Neural crest cell (in vitro differentiated cells): ENCODE results near the gene EPS8. TPM values are rescaled to one million over a fixed set of nuclear protein-coding genes. Genes with fewer than 3 reads are reported as not detected.

Experiments
- DNase-seq: peaks from one replicate; pipeline ENCODE4 v3.0.0; 2021; ENCODE audit warnings: low read depth, mixed read lengths, low spot score
- H3K27ac Mint-ChIP-seq: one replicate; pipeline ENCODE4 v1.8.0; 2021; ENCODE audit warnings: mild to moderate bottlenecking, mixed read lengths; ENCODE audit not compliant: unreplicated experiment
- H3K27me3 Mint-ChIP-seq: 2 replicates; pipeline ENCODE4 v1.8.0; 2021; ENCODE audit warnings: low read depth, mild to moderate bottlenecking, mixed read lengths
- H3K36me3 Mint-ChIP-seq: 2 replicates; pipeline ENCODE4 v1.8.0; 2021; ENCODE audit warnings: low read depth, mild to moderate bottlenecking, mixed read lengths
- H3K4me1 Mint-ChIP-seq: 2 replicates; pipeline ENCODE4 v1.8.0; 2021; ENCODE audit warnings: mixed read lengths
- H3K4me3 Mint-ChIP-seq: one replicate; pipeline ENCODE4 v1.8.0; 2021; ENCODE audit warnings: mild to moderate bottlenecking, mixed read lengths
- H3K9me3 Mint-ChIP-seq: 2 replicates; pipeline ENCODE4 v1.8.0; 2021; ENCODE audit warnings: mixed read lengths
- total RNA-seq: library from RNA; stranded (reverse); gene quantifications from 2 replicates; pipeline ENCODE4 v1.2.1, GENCODE V29; 2021
- TF ChIP-seq, protein P1 (sequence below): fragments of 200-600 bp; sonication (generic); conservative IDR thresholded peaks from 2 replicates; pipeline ENCODE4 v1.5.0; 2021; ENCODE audit warnings: antibody characterized with exemption, mild to moderate bottlenecking

Gene EPS8
- total RNA-seq, 1 donor from 2014 or later, result 24.4 TPM

DNA sequence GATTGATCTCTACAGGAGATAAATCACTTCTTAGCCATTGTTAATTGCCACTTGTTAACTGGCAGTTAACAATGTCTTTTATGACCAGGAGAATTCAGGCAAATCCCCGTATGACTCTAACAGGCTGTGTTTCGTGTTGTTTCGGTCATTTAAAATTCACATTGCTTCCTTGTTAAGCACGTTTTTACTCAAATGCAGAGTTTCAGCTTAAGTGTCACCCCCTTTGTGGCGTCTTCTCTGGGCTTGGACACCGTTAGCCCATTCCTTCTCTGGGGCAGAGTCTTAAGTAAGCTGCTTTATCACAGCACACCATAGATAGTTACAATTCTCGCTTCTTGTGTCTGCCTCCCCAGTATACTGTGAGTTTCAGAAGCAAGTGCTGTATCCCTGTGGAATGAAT, 205.4 kb downstream of the EPS8 start:
- H3K4me1 Mint-ChIP-seq, result peaks cover 9% of the 10 kb centered on the region
- TF ChIP-seq, protein P1, sequence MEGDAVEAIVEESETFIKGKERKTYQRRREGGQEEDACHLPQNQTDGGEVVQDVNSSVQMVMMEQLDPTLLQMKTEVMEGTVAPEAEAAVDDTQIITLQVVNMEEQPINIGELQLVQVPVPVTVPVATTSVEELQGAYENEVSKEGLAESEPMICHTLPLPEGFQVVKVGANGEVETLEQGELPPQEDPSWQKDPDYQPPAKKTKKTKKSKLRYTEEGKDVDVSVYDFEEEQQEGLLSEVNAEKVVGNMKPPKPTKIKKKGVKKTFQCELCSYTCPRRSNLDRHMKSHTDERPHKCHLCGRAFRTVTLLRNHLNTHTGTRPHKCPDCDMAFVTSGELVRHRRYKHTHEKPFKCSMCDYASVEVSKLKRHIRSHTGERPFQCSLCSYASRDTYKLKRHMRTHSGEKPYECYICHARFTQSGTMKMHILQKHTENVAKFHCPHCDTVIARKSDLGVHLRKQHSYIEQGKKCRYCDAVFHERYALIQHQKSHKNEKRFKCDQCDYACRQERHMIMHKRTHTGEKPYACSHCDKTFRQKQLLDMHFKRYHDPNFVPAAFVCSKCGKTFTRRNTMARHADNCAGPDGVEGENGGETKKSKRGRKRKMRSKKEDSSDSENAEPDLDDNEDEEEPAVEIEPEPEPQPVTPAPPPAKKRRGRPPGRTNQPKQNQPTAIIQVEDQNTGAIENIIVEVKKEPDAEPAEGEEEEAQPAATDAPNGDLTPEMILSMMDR, result no peak
- no peak overlapping the region for H3K4me3 Mint-ChIP-seq
- H3K27me3 Mint-ChIP-seq, result no peaks in the 10 kb centered on the region
- H3K9me3 Mint-ChIP-seq, result no peaks in the 10 kb centered on the region
- DNase-seq, result no peak
- no peaks in the 10 kb centered on the region for H3K36me3 Mint-ChIP-seq
- H3K27ac Mint-ChIP-seq, result no peak overlapping the region

DNA sequence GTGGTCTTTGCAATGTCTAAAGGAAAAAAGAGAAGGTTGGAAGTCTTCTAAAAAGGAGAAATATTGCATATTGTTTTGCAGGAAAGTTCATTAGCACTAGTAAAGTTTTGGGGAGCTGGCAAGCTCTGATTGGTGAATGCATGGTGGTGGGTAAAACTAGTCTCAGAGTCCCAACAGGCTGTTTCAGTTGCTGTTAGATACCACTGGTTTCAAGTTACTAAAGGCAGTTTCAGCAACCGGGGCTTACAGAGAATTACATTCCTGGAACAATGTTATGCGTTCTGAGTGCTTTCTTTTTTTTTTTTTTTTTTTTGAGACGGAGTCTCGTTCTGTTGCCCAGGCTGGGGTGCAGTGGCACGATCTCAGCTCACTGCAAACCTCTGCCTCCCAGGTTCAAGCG, 208.2 kb downstream of the EPS8 start:
- Mint-ChIP-seq H3K27me3 (no peaks in the 10 kb centered on the region), H3K9me3 (no peaks in the 10 kb centered on the region), H3K4me3 (no peak overlapping the region), H3K36me3 (no peaks in the 10 kb centered on the region), H3K27ac (no peak overlapping the region), H3K4me1 (peaks cover 9% of the 10 kb centered on the region)
- TF ChIP-seq, protein P1, result no peak
- no peak for DNase-seq

DNA sequence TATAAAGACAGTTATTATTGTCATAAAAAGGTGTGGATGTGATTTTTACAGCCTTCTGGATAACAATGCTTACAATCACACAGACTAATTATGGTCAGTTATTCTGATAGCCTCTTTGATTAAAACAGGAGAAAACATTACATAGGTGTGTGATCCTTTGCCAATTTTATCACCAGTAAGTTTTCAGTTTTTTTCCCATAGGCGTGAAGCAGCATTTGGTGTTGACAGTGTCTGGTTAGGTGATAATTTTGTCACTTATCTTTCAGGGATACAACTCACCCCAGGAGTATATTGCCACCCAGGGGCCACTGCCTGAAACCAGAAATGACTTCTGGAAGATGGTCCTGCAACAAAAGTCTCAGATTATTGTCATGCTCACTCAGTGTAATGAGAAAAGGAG, 208.8 kb downstream of the EPS8 start:
- no peak for DNase-seq
- peaks cover 9% of the 10 kb centered on the region for H3K4me1 Mint-ChIP-seq
- TF ChIP-seq, protein P1, result no peak
- H3K9me3 Mint-ChIP-seq, result peaks cover 2% of the 10 kb centered on the region
- H3K36me3 Mint-ChIP-seq, result no peaks in the 10 kb centered on the region
- no peak overlapping the region for H3K4me3 Mint-ChIP-seq
- no peak overlapping the region for H3K27ac Mint-ChIP-seq
- no peaks in the 10 kb centered on the region for H3K27me3 Mint-ChIP-seq

DNA sequence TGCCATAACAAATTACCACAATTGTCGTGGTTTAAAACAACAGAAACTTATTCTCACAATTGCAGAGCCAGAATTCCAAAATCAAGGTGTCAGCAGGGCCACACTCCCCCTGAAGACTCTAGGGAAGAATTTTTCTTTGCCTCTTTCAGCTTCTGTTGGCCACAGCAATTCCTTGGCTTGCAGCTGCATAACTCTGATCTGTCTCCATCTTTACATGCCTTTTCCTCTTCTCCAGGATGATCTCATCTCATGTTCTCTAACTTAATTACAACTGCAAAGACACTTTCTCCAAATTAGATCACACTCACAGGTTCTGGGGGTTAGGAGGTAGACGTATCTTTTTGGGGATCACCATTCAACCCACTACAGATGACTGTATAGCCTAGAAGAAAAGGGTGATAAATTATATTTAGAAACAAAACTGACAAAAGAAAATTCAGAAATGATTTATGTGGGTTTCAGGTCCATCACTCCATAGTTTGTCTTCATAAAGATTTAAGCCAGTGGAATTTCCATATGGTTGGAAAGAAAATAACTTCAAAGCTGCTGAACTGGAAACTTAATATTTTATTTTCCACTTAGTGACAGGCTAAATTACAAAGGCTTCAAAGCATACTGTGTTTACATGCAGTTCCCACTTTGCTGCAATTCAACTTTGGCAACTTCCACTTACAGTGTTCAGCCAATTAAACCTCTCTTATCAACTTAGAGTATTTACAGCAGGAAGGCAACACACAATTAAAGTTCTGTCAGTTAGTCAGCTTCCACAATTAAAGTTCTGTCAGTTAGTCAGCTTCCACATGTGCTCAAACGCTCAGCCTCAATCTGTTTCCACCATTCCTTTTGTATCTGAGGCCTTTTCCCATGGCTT, 213.3 kb downstream of the EPS8 start:
- H3K4me1 Mint-ChIP-seq, result no peaks in the 10 kb centered on the region
- H3K27ac Mint-ChIP-seq, result no peak overlapping the region
- H3K9me3 Mint-ChIP-seq, result peaks cover 2% of the 10 kb centered on the region
- H3K27me3 Mint-ChIP-seq, result no peaks in the 10 kb centered on the region
- DNase-seq, result no peak
- no peaks in the 10 kb centered on the region for H3K36me3 Mint-ChIP-seq
- TF ChIP-seq, protein P1, result no peak
- H3K4me3 Mint-ChIP-seq, result no peak overlapping the region

DNA sequence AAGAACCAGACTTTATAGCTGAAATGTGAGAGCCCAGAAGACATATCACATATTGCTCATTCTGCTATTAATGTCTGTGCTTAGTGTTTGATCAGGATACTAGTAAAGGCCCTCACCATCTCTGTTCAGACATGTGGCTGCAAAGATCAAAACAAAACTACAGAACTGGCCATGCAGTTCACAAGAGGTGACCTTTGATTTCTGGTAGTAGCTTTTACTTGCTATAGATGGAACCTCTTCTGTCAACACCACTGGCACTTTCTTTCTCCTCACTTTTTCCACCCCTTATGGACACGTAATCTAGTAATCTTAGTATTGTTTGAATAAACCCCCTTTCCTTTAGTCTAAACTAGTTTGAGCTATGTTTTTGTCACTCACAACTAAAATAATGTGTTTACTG, 214.8 kb downstream of the EPS8 start:
- TF ChIP-seq, protein P1, result no peak
- no peaks in the 10 kb centered on the region for H3K27me3 Mint-ChIP-seq
- no peak for DNase-seq
- no peak overlapping the region for H3K4me3 Mint-ChIP-seq
- H3K4me1 Mint-ChIP-seq, result no peaks in the 10 kb centered on the region
- no peak overlapping the region for H3K27ac Mint-ChIP-seq
- H3K9me3 Mint-ChIP-seq, result peaks cover 2% of the 10 kb centered on the region
- no peaks in the 10 kb centered on the region for H3K36me3 Mint-ChIP-seq

Other genes starting within 250 kb of the EPS8 start
- gene STRAP, start 93.0 kb upstream of the EPS8 start, total RNA-seq, result 191 and 200 TPM in 2 replicates
- gene DERA, start 121.9 kb upstream of the EPS8 start, total RNA-seq, result 34.1 and 43.0 TPM in 2 replicates